Naive thymus-derived CD4-positive, alpha-beta T cell (primary cell): ENCODE results near the gene SEC22A. TPM values are rescaled to one million over a fixed set of nuclear protein-coding genes. Genes with fewer than 3 reads are reported as not detected.

ENCODE experiments used
- ATAC-seq: fragments of 150-1000 bp; cut with Tn5 transposase; 2 replicates; pipeline ENCODE4 v1.10.0; 2021; ENCODE audit warnings: mild to moderate bottlenecking, moderate library complexity
- CTCF ChIA-PET: fragments of 350-600 bp; sonication (Branson Sonifier 250); formaldehyde crosslinking; loops from one replicate; lab custom pipeline; 2021; ENCODE audit warnings: antibody characterized with exemption; lab: Charles Lee
- POLR2A ChIA-PET: fragments of 350-600 bp; sonication (Branson Sonifier 250); formaldehyde crosslinking; loops from one replicate; lab custom pipeline; 2021; ENCODE audit warnings: antibody characterized with exemption, inconsistent platforms; lab: Charles Lee
- DNase-seq, 9 donors: peaks; one replicate each; pipeline versions ENCODE4 v3.0.0 to v3.0.0-alpha.2; 2020 to 2022; ENCODE audit warnings: mixed read lengths in 1 of 9
- H3K27ac ChIP-seq: one replicate; pipeline ENCODE4 v1.7.0; 2013; ENCODE audit warnings: mild to moderate bottlenecking, low read depth, low read length, moderate library complexity
- H3K27me3 ChIP-seq, 2 donors: one replicate each; pipeline ENCODE4 v1.7.0; 2013; ENCODE audit warnings: low read length in 2 of 2, mild to moderate bottlenecking in 2 of 2, moderate library complexity in 2 of 2; ENCODE audit not compliant: control insufficient read depth in 2 of 2, insufficient read depth in 2 of 2
- H3K36me3 ChIP-seq, 3 experiments: 1 replicate in 2 of 3; 2 replicates in 1 of 3; pipeline ENCODE4 v1.7.0; 2013; ENCODE audit warnings: low read length in 3 of 3, mild to moderate bottlenecking in 3 of 3, moderate library complexity in 1 of 3; ENCODE audit not compliant: insufficient read depth in 3 of 3, control insufficient read depth in 2 of 3
- H3K4me1 ChIP-seq, 2 donors: one replicate each; pipeline ENCODE4 v1.7.0; 2013; ENCODE audit warnings: low read length in 2 of 2, mild to moderate bottlenecking in 2 of 2, moderate library complexity in 1 of 2; ENCODE audit not compliant: control insufficient read depth in 2 of 2, insufficient read depth in 2 of 2
- H3K4me3 ChIP-seq: 2 replicates; pipeline ENCODE4 v1.7.0; 2013; ENCODE audit warnings: mild to moderate bottlenecking, low read length
- H3K9me3 ChIP-seq, 3 experiments: 1 replicate in 2 of 3; 2 replicates in 1 of 3; pipeline ENCODE4 v1.7.0; 2013; ENCODE audit warnings: low read length in 3 of 3; ENCODE audit not compliant: control insufficient read depth in 2 of 3
- H3K27ac Mint-ChIP-seq, 9 donors: one replicate each; pipeline ENCODE4 v1.8.0; 2020 to 2022; ENCODE audit warnings: mixed read lengths in 9 of 9, mild to moderate bottlenecking in 8 of 9, moderate library complexity in 5 of 9, inconsistent platforms in 2 of 9
- H3K27me3 Mint-ChIP-seq, 5 donors: one replicate each; pipeline ENCODE4 v1.8.0; 2021 to 2022; ENCODE audit warnings: mixed read lengths in 5 of 5, mild to moderate bottlenecking in 1 of 5
- H3K36me3 Mint-ChIP-seq, 5 donors: one replicate each; pipeline ENCODE4 v1.8.0; 2020 to 2022; ENCODE audit warnings: mixed read lengths in 5 of 5, mild to moderate bottlenecking in 3 of 5, inconsistent platforms in 1 of 5
- H3K4me1 Mint-ChIP-seq, 7 donors: one replicate each; pipeline ENCODE4 v1.8.0; 2020 to 2022; ENCODE audit warnings: mixed read lengths in 7 of 7, mild to moderate bottlenecking in 3 of 7, inconsistent platforms in 1 of 7
- H3K4me3 Mint-ChIP-seq, 10 donors: one replicate each; pipeline ENCODE4 v1.8.0; 2020 to 2022; ENCODE audit warnings: mild to moderate bottlenecking in 10 of 10, mixed read lengths in 10 of 10, moderate library complexity in 6 of 10, inconsistent platforms in 2 of 10
- H3K9me3 Mint-ChIP-seq, 11 donors: one replicate each; pipeline ENCODE4 v1.8.0; 2020 to 2022; ENCODE audit warnings: mixed read lengths in 11 of 11, mild to moderate bottlenecking in 4 of 11, inconsistent platforms in 1 of 11, moderate library complexity in 1 of 11
- intact Hi-C, 2 donors: fragments of 100-400 bp; cut with micrococcal nuclease; formaldehyde crosslinking; loops; one replicate each; pipeline ENCODE4 v1.15.1; 2023
- polyA plus RNA-seq, 2 donors: library from polyadenylated mRNA; unstranded; fragments of 300-500 nt; fragmentation: Illumina TruSeq; gene quantifications; one replicate each; pipeline ENCODE4 v1.2.3, GENCODE V29; 2021
- total RNA-seq, 6 experiments: library from RNA in 5 of 6; stranded (reverse) in 5 of 6; gene quantifications; 1 replicate in 5 of 6; 2 replicates in 1 of 6; pipeline ENCODE4 v1.2.3 and lab custom pipeline; 2021 to 2026

SEC22A gene
- total and polyA plus RNA-seq, 7 experiments from 2014 or later = 14.0 to 20.1 (median 16.1) TPM

DNA sequence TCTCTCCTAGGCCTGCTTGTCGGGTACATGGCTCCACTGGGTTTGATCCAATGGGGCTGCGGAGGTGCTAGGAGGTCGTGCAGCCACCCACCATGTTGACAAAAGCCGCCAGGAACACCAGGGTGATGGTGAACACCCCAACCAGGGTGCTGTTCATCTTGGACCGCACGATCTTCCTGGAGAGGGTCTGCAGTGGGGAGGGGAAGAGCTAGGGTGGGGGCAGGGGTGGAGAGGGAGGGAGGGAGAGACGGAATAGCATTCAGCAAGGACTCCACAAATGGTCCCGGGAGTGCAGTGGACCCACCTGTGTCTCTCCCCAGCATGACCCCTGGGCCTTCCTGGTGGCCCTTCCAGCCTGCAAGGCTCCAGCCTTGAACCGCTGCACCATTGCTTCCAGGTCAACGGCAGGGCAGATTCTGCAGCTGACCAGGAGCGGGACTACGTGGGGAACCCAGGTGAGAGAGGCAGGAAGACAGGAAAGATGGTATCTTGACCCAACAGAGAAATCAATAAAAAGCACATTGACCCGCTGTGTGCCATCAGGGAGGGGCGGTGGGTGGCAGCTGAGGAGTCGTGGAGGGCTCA, 102.3 kb downstream of the SEC22A start:
- no peaks in the 10 kb centered on the region for H3K4me1 ChIP-seq
- Mint-ChIP-seq H3K9me3 (no peaks in the 10 kb centered on the region), H3K4me3 (no peak overlapping the region), H3K27me3 (peaks cover 0 to 21% (median 7%) of the 10 kb centered on the region in 5 donors), H3K4me1 (no peaks in the 10 kb centered on the region), H3K36me3 (peaks cover 0 to 3% (median 0%) of the 10 kb centered on the region in 5 donors), H3K27ac (no peak overlapping the region)
- H3K36me3 ChIP-seq = no peaks in the 10 kb centered on the region
- intact Hi-C loops = no loop called here
- DNase-seq (no peak), ATAC-seq (no peak)
- CTCF ChIA-PET = no interaction called here
- peaks cover 0 to 3% of the 10 kb centered on the region in 2 donors for H3K27me3 ChIP-seq
- no peak overlapping the region for H3K27ac ChIP-seq
- no peaks in the 10 kb centered on the region for H3K9me3 ChIP-seq
- no peak overlapping the region for H3K4me3 ChIP-seq
- POLR2A ChIA-PET = no interaction called here

DNA sequence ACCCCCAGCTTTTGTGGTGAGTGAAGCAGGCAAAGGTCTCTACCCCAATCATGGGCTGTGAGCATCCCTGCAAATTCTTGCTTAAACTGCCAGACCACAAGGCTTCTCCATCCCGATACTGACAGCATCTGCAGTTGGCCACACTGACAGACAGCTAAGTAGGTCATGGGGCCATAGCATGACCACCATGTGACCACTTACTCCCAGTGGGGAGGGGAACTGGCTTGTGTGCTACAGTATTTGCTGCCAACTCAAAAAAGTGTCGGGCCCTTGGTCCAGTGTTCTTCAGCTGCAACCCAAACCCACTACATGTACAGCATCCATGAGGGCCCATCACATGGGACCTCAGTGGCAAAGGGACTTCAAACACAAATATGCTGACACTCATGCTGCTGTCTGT, 103.4 kb downstream of the SEC22A start:
- H3K27me3 ChIP-seq = peaks cover 0 to 3% of the 10 kb centered on the region in 2 donors
- H3K27ac Mint-ChIP-seq = peak overlapping the region in 1 of 9 donors; percentile 31
- ATAC-seq (no peak), DNase-seq (no peak)
- H3K4me1 Mint-ChIP-seq = no peaks in the 10 kb centered on the region
- intact Hi-C loops = no loop called here
- no peak overlapping the region for H3K27ac ChIP-seq
- H3K4me3 ChIP-seq = no peak overlapping the region
- ChIA-PET CTCF (no interaction called here), POLR2A (no interaction called here)
- no peaks in the 10 kb centered on the region for H3K9me3 ChIP-seq
- no peaks in the 10 kb centered on the region for H3K9me3 Mint-ChIP-seq
- peaks cover 0 to 3% (median 0%) of the 10 kb centered on the region in 5 donors for H3K36me3 Mint-ChIP-seq
- no peak overlapping the region for H3K4me3 Mint-ChIP-seq
- H3K27me3 Mint-ChIP-seq = peaks cover 0 to 25% (median 7%) of the 10 kb centered on the region in 5 donors
- H3K36me3 ChIP-seq = no peaks in the 10 kb centered on the region
- no peaks in the 10 kb centered on the region for H3K4me1 ChIP-seq

DNA sequence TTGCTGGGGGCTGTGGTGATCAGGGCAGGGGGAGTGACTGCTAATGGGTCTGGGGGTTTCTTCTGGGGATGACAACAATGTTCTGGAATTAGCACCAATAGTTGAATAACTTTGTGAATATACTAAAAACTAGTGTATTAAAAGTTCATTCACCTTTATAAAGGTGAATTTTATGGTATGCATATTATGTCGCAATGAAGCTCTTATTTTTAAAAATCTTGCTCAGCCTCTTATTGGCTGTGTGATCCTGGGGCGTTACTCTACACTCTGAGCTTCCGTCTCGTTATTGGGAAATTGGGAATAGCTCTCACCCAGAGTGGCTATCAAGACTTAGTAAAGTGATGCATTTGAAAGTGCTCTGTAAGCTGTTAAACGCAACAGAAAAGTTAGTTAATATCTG, 105.3 kb downstream of the SEC22A start:
- Histone ChIP-seq H3K4me1 (no peaks in the 10 kb centered on the region), H3K27me3 (peaks cover 0 to 3% of the 10 kb centered on the region in 2 donors), H3K36me3 (no peaks in the 10 kb centered on the region), H3K4me3 (no peak overlapping the region), H3K27ac (no peak overlapping the region), H3K9me3 (no peaks in the 10 kb centered on the region)
- Mint-ChIP-seq H3K4me1 (no peaks in the 10 kb centered on the region), H3K4me3 (no peak overlapping the region), H3K27ac (no peak overlapping the region), H3K9me3 (no peaks in the 10 kb centered on the region), H3K36me3 (peaks cover 0 to 3% (median 0%) of the 10 kb centered on the region in 5 donors), H3K27me3 (peaks cover 0 to 25% (median 7%) of the 10 kb centered on the region in 5 donors)
- POLR2A ChIA-PET = no interaction called here
- CTCF ChIA-PET = no interaction called here
- intact Hi-C loops = no loop called here
- no peak for ATAC-seq
- no peak for DNase-seq

DNA sequence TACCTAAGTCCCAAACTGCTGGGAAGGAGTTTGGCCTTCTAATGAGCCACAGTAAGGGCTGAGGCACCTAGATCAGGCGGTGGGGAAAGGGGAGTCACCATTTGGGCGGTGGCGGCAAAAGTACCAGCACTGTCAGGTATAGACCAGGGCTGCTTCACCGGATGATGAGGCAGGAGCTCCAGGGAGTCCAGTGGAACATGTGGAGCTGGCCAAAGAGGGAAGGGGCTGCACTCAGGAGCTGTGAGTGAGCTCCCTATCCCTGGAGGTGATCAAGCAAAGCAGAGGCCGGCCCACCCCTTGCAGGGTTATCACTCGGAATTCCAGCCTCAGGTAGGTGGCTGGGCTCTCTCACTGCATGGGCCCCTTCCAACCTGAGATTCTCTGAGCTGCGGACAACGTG, 108.4 kb downstream of the SEC22A start:
- H3K27ac Mint-ChIP-seq = no peak overlapping the region
- no peak overlapping the region for H3K27ac ChIP-seq
- H3K4me1 ChIP-seq = no peaks in the 10 kb centered on the region
- H3K27me3 ChIP-seq = peaks cover 0 to 3% of the 10 kb centered on the region in 2 donors
- H3K36me3 ChIP-seq = no peaks in the 10 kb centered on the region
- no peak for ATAC-seq
- DNase-seq = no peak
- peaks cover 0 to 17% (median 10%) of the 10 kb centered on the region in 5 donors for H3K27me3 Mint-ChIP-seq
- intact Hi-C loops = no loop called here
- H3K36me3 Mint-ChIP-seq = no peaks in the 10 kb centered on the region
- CTCF ChIA-PET = interaction anchor here (0.7 kb wide), 1 partner anchor 14 kb away, joined by 4 read pairs; no protein-coding TSS in a partner anchor
- H3K4me1 Mint-ChIP-seq = peaks cover 0 to 3% (median 0%) of the 10 kb centered on the region in 7 donors
- no peaks in the 10 kb centered on the region for H3K9me3 Mint-ChIP-seq
- no peaks in the 10 kb centered on the region for H3K9me3 ChIP-seq
- H3K4me3 Mint-ChIP-seq = no peak overlapping the region
- no peak overlapping the region for H3K4me3 ChIP-seq
- POLR2A ChIA-PET = no interaction called here

DNA sequence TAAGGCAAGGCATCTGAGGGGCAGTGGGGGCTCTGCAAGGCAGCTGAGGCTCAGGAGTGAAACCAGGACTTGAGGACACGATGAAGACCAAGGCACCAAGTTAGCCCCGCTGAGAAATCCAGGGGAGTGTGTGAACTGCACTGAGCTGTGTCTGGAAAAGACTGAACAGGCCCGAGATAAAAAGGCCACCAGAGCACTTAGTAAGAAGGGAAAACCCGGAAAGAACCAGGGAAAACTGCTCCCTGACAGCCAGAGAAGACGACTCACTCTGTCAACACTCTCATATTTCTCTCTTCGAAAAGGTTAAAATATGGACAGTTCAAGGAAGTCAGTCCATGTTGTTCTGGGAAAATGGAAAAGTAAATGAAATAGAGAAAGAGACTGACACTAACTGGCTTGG, 109.0 kb downstream of the SEC22A start:
- no peaks in the 10 kb centered on the region for H3K9me3 Mint-ChIP-seq
- no peaks in the 10 kb centered on the region for H3K4me1 ChIP-seq
- H3K27me3 ChIP-seq = peaks cover 0 to 3% of the 10 kb centered on the region in 2 donors
- no peaks in the 10 kb centered on the region for H3K36me3 ChIP-seq
- intact Hi-C loops = no loop called here
- no peak overlapping the region for H3K27ac ChIP-seq
- DNase-seq (no peak), ATAC-seq (no peak)
- ChIA-PET CTCF (no interaction called here), POLR2A (no interaction called here)
- no peaks in the 10 kb centered on the region for H3K9me3 ChIP-seq
- no peak overlapping the region for H3K27ac Mint-ChIP-seq
- H3K27me3 Mint-ChIP-seq = peaks cover 0 to 19% (median 13%) of the 10 kb centered on the region in 5 donors
- no peak overlapping the region for H3K4me3 Mint-ChIP-seq
- peaks cover 0 to 3% (median 0%) of the 10 kb centered on the region in 7 donors for H3K4me1 Mint-ChIP-seq
- H3K36me3 Mint-ChIP-seq = no peaks in the 10 kb centered on the region
- H3K4me3 ChIP-seq = no peak overlapping the region

DNA sequence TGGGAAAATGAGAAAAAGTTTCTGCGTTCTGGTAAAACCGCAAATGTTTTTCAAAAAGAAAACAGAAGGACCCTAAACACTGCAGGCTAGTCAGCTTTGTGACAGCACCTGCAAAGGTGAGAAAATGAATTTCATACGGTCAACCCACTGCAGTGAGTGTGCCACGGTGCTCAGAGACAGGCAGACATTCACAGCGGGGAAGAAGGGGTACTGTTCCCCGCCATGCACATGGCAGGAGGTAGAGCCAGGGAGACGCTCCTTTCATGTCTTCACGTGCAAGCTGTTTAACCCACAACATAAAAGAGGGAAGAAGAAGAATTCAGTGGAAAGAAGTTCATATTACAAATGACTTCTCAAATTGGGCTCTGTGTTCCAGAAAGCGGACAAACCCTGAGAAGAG, 109.5 kb downstream of the SEC22A start:
- Mint-ChIP-seq H3K27ac (no peak overlapping the region), H3K9me3 (no peaks in the 10 kb centered on the region), H3K4me1 (peaks cover 0 to 3% (median 0%) of the 10 kb centered on the region in 7 donors), H3K36me3 (no peaks in the 10 kb centered on the region), H3K4me3 (no peak overlapping the region), H3K27me3 (peaks cover 0 to 18% (median 17%) of the 10 kb centered on the region in 5 donors)
- POLR2A ChIA-PET = no interaction called here
- H3K27me3 ChIP-seq = peaks cover 0 to 3% of the 10 kb centered on the region in 2 donors
- ATAC-seq (no peak), DNase-seq (no peak)
- no peak overlapping the region for H3K4me3 ChIP-seq
- CTCF ChIA-PET = no interaction called here
- no peaks in the 10 kb centered on the region for H3K9me3 ChIP-seq
- H3K4me1 ChIP-seq = no peaks in the 10 kb centered on the region
- H3K27ac ChIP-seq = no peak overlapping the region
- H3K36me3 ChIP-seq = no peaks in the 10 kb centered on the region
- intact Hi-C loops = no loop called here
